SK-N-SH (cell line): ENCODE measurements around the gene PLG. TPM values are rescaled to one million over a fixed set of nuclear protein-coding genes. Genes with fewer than 3 reads are reported as not detected.

Experiments
- CTCF ChIA-PET: fragments of 300-600, 350-600 bp; formaldehyde crosslinking; extraction: SDS; loops from one replicate; lab custom pipeline; 2021; lab: Yijun Ruan, JAX
- POLR2A ChIA-PET: fragments of 350-600 bp; sonication (Branson Sonifier 250); formaldehyde crosslinking; extraction: SDS; loops from one replicate; lab custom pipeline; 2020; ENCODE audit warnings: antibody characterized with exemption, inconsistent platforms; lab: Yijun Ruan, JAX
- DNase-seq: peaks from one replicate; pipeline ENCODE4 v3.0.0; 2012
- H2AFZ ChIP-seq: fragments of 200-600 bp; sonication (generic); 2 replicates; pipeline ENCODE4 v1.8.1; 2016; ENCODE audit warnings: antibody characterized with exemption, mild to moderate bottlenecking, low read depth
- H3F3A ChIP-seq: fragments of 200-600 bp; sonication (generic); replicated peaks from 2 replicates; pipeline ENCODE3; 2016; ENCODE audit warnings: antibody characterized with exemption, mild to moderate bottlenecking; ENCODE audit not compliant: insufficient read depth
- H3K27ac ChIP-seq, 2 experiments: fragments of 200-500 bp in 1 of 2; fragments of 200-600 bp in 1 of 2; sonication (Bioruptor generic) in 1 of 2; sonication (generic), shearing (Covaris generic) in 1 of 2; 2 replicates each; pipeline versions ENCODE4 v1.5.1 to v1.6.1; 2014 to 2016; ENCODE audit warnings: low read depth in 2 of 2, inconsistent platforms in 1 of 2, low read length in 1 of 2, mild to moderate bottlenecking in 1 of 2, mixed read lengths in 1 of 2
- H3K27me3 ChIP-seq: fragments of 200-600 bp; sonication (generic), shearing (Covaris generic); 2 replicates; pipeline ENCODE4 v1.6.1; 2016; ENCODE audit warnings: mixed run types; ENCODE audit not compliant: insufficient read depth
- H3K36me3 ChIP-seq, 2 experiments: fragments of 200-500 bp in 1 of 2; fragments of 200-600 bp in 1 of 2; sonication (Bioruptor generic) in 1 of 2; sonication (generic) in 1 of 2; replicated peaks in 1 of 2; 2 replicates each; pipeline versions ENCODE3 to v1.5.1; 2014 to 2016; ENCODE audit warnings: low read length in 1 of 2, mild to moderate bottlenecking in 1 of 2; ENCODE audit not compliant: insufficient read depth in 2 of 2, control insufficient read depth in 1 of 2
- H3K4me1 ChIP-seq, 2 experiments: fragments of 200-500 bp in 1 of 2; fragments of 200-600 bp in 1 of 2; sonication (Bioruptor generic) in 1 of 2; sonication (generic), shearing (Covaris generic) in 1 of 2; 2 replicates each; pipeline versions ENCODE4 v1.5.1 to v1.6.1; 2014 to 2016; ENCODE audit warnings: low read depth in 1 of 2, low read length in 1 of 2, mixed run types in 1 of 2; ENCODE audit not compliant: insufficient read depth in 2 of 2, control insufficient read depth in 1 of 2
- H3K4me2 ChIP-seq: fragments of 200-600 bp; sonication (generic), shearing (Covaris generic); 2 replicates; pipeline ENCODE4 v1.6.1; 2017; ENCODE audit warnings: mixed run types
- H3K4me3 ChIP-seq, 2 experiments: fragments of 200-500 bp in 1 of 2; fragments of 200-600 bp in 1 of 2; sonication (Bioruptor generic) in 1 of 2; sonication (generic), shearing (Covaris generic) in 1 of 2; 2 replicates each; pipeline versions ENCODE4 v1.5.1 to v1.8.1; 2014 to 2016; ENCODE audit warnings: low read depth in 2 of 2, inconsistent platforms in 1 of 2, low read length in 1 of 2, mild to moderate bottlenecking in 1 of 2, mixed read lengths in 1 of 2, moderate library complexity in 1 of 2
- H3K79me2 ChIP-seq: fragments of 200-600 bp; sonication (generic); 2 replicates; pipeline ENCODE4 v1.8.1; 2017; ENCODE audit warnings: mild to moderate bottlenecking; ENCODE audit not compliant: insufficient read depth
- H3K9ac ChIP-seq: fragments of 200-600 bp; sonication (generic); 2 replicates; pipeline ENCODE4 v1.6.1; 2017; ENCODE audit warnings: mixed run types
- H3K9me2 ChIP-seq: fragments of 200-600 bp; sonication (generic); 2 replicates; pipeline ENCODE4 v1.6.1; 2017; ENCODE audit warnings: mixed run types
- H3K9me3 ChIP-seq: fragments of 200-600 bp; sonication (generic); 2 replicates; pipeline ENCODE4 v1.6.1; 2017; ENCODE audit warnings: mixed run types, mild to moderate bottlenecking, moderate library complexity
- H4K20me1 ChIP-seq: fragments of 200-600 bp; sonication (generic); 2 replicates; pipeline ENCODE4 v1.6.1; 2017; ENCODE audit warnings: mild to moderate bottlenecking, mixed run types; ENCODE audit not compliant: insufficient read depth
- CTCF ChIP-seq: fragments of 200-600 bp; sonication (generic); IDR thresholded peaks from 2 replicates; pipeline ENCODE4 v1.6.1; 2017; ENCODE audit warnings: antibody characterized with exemption, mild to moderate bottlenecking, moderate library complexity
- GABPA ChIP-seq: IDR thresholded peaks from 2 replicates; pipeline ENCODE4 v1.4.0; 2012; ENCODE audit warnings: low read depth, mild to moderate bottlenecking
- IRF3 ChIP-seq: fragments of 150-350 bp; IDR thresholded peaks from 2 replicates; pipeline ENCODE4 v1.6.1; 2016; ENCODE audit warnings: mild to moderate bottlenecking, low read depth, low read length
- JUND ChIP-seq: IDR thresholded peaks from 2 replicates; pipeline ENCODE4 v1.4.0; 2012
- MEF2A ChIP-seq: IDR thresholded peaks from 2 replicates; pipeline ENCODE4 v1.4.0; 2012; ENCODE audit warnings: low read depth, borderline replicate concordance
- RCOR1 ChIP-seq: fragments of 150-350 bp; IDR thresholded peaks from 2 replicates; pipeline ENCODE4 v1.6.1; 2017; ENCODE audit warnings: antibody characterized with exemption, low read length
- REST ChIP-seq: IDR thresholded peaks from 2 replicates; pipeline ENCODE4 v1.6.1; 2012; ENCODE audit warnings: mild to moderate bottlenecking, low read depth, low read length, moderate library complexity
- RXRA ChIP-seq: IDR thresholded peaks from 2 replicates; pipeline ENCODE4 v1.4.0; 2012; ENCODE audit warnings: low read depth, mild to moderate bottlenecking, borderline replicate concordance
- SIN3A ChIP-seq: IDR thresholded peaks from 2 replicates; pipeline ENCODE4 v1.6.1; 2012; ENCODE audit warnings: low read depth, mild to moderate bottlenecking, low read length, moderate library complexity, borderline replicate concordance
- TEAD4 ChIP-seq: IDR thresholded peaks from 2 replicates; pipeline ENCODE4 v1.4.0; 2012; ENCODE audit warnings: mild to moderate bottlenecking, borderline replicate concordance; ENCODE audit not compliant: insufficient read depth
- ZBTB33 ChIP-seq: IDR thresholded peaks from 2 replicates; pipeline ENCODE4 v1.4.0; 2012; ENCODE audit warnings: low read depth, borderline replicate concordance
- WGBS: methylation state at CpG from one replicate; pipeline ENCODE4 v1.1.6; 2017; ENCODE audit warnings: low lambda C conversion rate; 5-methylcytosine and 5-hydroxymethylcytosine counted together
- polyA plus RNA-seq, 3 experiments: library from polyadenylated mRNA; depleted of rRNA; stranded (reverse); fragments of >200 nt; gene quantifications; 2 replicates each; pipeline ENCODE4 v1.2.3, GENCODE V29; 2012

Gene PLG
- polyA plus RNA-seq, 1 of the 3 experiments (the other 2 are of a cell fraction) = not detected

GRCh38 chr6:160742090-160742489 is 40.0 kb downstream of the PLG start:
- Histone ChIP-seq H3K27ac (no peak overlapping the region), H3K27me3 (no peaks in the 10 kb centered on the region), H3K9ac (no peak overlapping the region), H3K4me2 (no peak overlapping the region), H3K9me3 (no peaks in the 10 kb centered on the region), H4K20me1 (no peaks in the 10 kb centered on the region), H3K4me3 (no peak overlapping the region), H3K36me3 (no peaks in the 10 kb centered on the region), H3K9me2 (0 out of 2 replicates have a peak, but pooled peaks cover 3% of the 10 kb centered on the region)
- no peak for DNase-seq
- POLR2A ChIA-PET = no interaction called here
- TF ChIP-seq CTCF (no peak), JUND (no peak), SIN3A (no peak), REST (no peak), GABPA (no peak), MEF2A (no peak), RCOR1 (no peak), ZBTB33 (no peak), TEAD4 (no peak), IRF3 (no peak), RXRA (no peak)
- TF ChIP-seq, all 33 proteins: peak for 0
- no peak overlapping the region for H2AFZ ChIP-seq
- no peaks in the 10 kb centered on the region for H3F3A ChIP-seq
- H3K79me2 ChIP-seq = no peaks in the 10 kb centered on the region
- H3K4me1 ChIP-seq = no peaks in the 10 kb centered on the region
- CTCF ChIA-PET = interaction anchor here (1.0 to 4.1 kb wide), 5 partner anchors 8 to 26 kb away, joined by 3 to 19 read pairs (median 3); no protein-coding TSS in a partner anchor
- 5% methylated on average over 2 of the region's 2 CpGs for WGBS
